Trophoblast cell (in vitro differentiated cells and primary cell): ENCODE measurements around the gene FRRS1L.

ENCODE experiments used
- DNase-seq, 2 donors: peaks; one replicate each; pipeline ENCODE4 v3.0.0-alpha.2; 2016
- H2AFZ ChIP-seq: 2 replicates; pipeline ENCODE4 v1.6.1; 2013; ENCODE audit warnings: low read length, moderate library complexity, mild to moderate bottlenecking; ENCODE audit not compliant: insufficient read depth, poor library complexity
- H2AK5ac ChIP-seq: 2 replicates; pipeline ENCODE4 v1.6.1; 2013; ENCODE audit warnings: mild to moderate bottlenecking, low read length
- H2BK120ac ChIP-seq: 2 replicates; pipeline ENCODE4 v1.6.1; 2013; ENCODE audit warnings: low read length, mild to moderate bottlenecking, moderate library complexity; ENCODE audit not compliant: insufficient read depth, poor library complexity
- H2BK12ac ChIP-seq: 2 replicates; pipeline ENCODE4 v1.6.1; 2013; ENCODE audit warnings: mild to moderate bottlenecking, low read length, moderate library complexity
- H2BK5ac ChIP-seq: 2 replicates; pipeline ENCODE4 v1.6.1; 2013; ENCODE audit warnings: low read length, low read depth, moderate library complexity, mild to moderate bottlenecking; ENCODE audit not compliant: poor library complexity
- H3K14ac ChIP-seq: 2 replicates; pipeline ENCODE4 v1.6.1; 2013; ENCODE audit warnings: mild to moderate bottlenecking, low read length
- H3K18ac ChIP-seq: 2 replicates; pipeline ENCODE4 v1.6.1; 2013; ENCODE audit warnings: mild to moderate bottlenecking, low read length
- H3K23ac ChIP-seq: 2 replicates; pipeline ENCODE4 v1.6.1; 2013; ENCODE audit warnings: low read length
- H3K27ac ChIP-seq: 2 replicates; pipeline ENCODE4 v1.5.1; 2013; ENCODE audit warnings: low read depth, mild to moderate bottlenecking, inconsistent platforms, low read length, moderate library complexity
- H3K27me3 ChIP-seq: 2 replicates; pipeline ENCODE4 v1.6.1; 2013; ENCODE audit warnings: inconsistent platforms, mild to moderate bottlenecking, low read length, moderate library complexity; ENCODE audit not compliant: insufficient read depth
- H3K36me3 ChIP-seq, 2 experiments: 1 replicate in 1 of 2; 2 replicates in 1 of 2; pipeline ENCODE4 v1.6.1; 2013; ENCODE audit warnings: low read length in 2 of 2, mild to moderate bottlenecking in 2 of 2, moderate library complexity in 1 of 2; ENCODE audit not compliant: insufficient read depth in 2 of 2, control insufficient read depth in 1 of 2
- H3K4ac ChIP-seq: 2 replicates; pipeline ENCODE4 v1.6.1; 2013; ENCODE audit warnings: low read depth, mild to moderate bottlenecking, low read length, moderate library complexity
- H3K4me1 ChIP-seq, 2 experiments: 1 replicate in 1 of 2; 2 replicates in 1 of 2; pipeline ENCODE4 v1.6.1; 2013; ENCODE audit warnings: low read length in 2 of 2, mild to moderate bottlenecking in 2 of 2, moderate library complexity in 1 of 2; ENCODE audit not compliant: insufficient read depth in 2 of 2, control insufficient read depth in 1 of 2
- H3K4me2 ChIP-seq: 2 replicates; pipeline ENCODE4 v1.6.1; 2013; ENCODE audit warnings: inconsistent platforms, mild to moderate bottlenecking, low read length, moderate library complexity
- H3K4me3 ChIP-seq: 2 replicates; pipeline ENCODE4 v1.5.1; 2013; ENCODE audit warnings: mild to moderate bottlenecking, low read depth, low read length, inconsistent platforms
- H3K79me1 ChIP-seq: one replicate; pipeline ENCODE4 v1.6.1; 2013; ENCODE audit warnings: low read length
- H3K79me2 ChIP-seq: 2 replicates; pipeline ENCODE4 v1.6.1; 2013; ENCODE audit warnings: low read length, mild to moderate bottlenecking; ENCODE audit not compliant: control insufficient read depth, insufficient read depth, poor library complexity
- H3K9ac ChIP-seq: 2 replicates; pipeline ENCODE4 v1.6.1; 2013; ENCODE audit warnings: mild to moderate bottlenecking, low read length
- H3K9me3 ChIP-seq: 2 replicates; pipeline ENCODE4 v1.6.1; 2013; ENCODE audit warnings: low read depth, mild to moderate bottlenecking, control low read depth, inconsistent platforms, low read length; ENCODE audit not compliant: insufficient read depth
- H4K12ac ChIP-seq: 2 replicates; pipeline ENCODE4 v1.6.1; 2013; ENCODE audit warnings: low read depth, mild to moderate bottlenecking, low read length, moderate library complexity
- H4K8ac ChIP-seq: 2 replicates; pipeline ENCODE4 v1.6.1; 2013; ENCODE audit warnings: low read depth, mild to moderate bottlenecking, low read length, moderate library complexity
- H4K91ac ChIP-seq: one replicate; pipeline ENCODE4 v1.6.1; 2013; ENCODE audit warnings: low read depth, mild to moderate bottlenecking, low read length, moderate library complexity
- WGBS: extraction: QIAGEN DNeasy Blood & Tissue Kit; methylation state at CpG from one replicate; pipeline ENCODE4 v1.1.7; 2013; ENCODE audit warnings: missing lambda C conversion rate; ENCODE audit not compliant: insufficient read length, insufficient coverage; ENCODE audit errors: extremely low coverage; 5-methylcytosine and 5-hydroxymethylcytosine counted together

The FRRS1L gene

DNA sequence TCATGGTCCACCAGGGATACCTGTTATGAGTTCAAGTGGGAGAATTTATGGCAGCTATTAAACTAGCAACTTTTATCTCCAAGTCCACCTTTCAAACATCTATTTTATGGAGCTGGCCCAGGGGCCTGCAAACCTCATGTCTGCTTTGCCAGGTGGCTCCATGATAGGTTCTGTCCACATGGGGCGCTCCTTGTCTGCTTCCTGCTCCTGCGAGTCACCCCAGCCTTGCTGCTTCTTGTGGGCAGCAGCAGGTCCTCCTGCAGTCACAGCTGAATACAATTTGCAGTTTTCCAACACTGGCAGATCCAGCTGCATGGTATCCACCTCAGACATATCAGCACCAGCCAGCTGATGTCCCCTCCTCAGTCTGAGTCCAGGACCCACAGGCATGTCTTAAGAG lies 39.6 kb upstream of the FRRS1L start:
- no peak for DNase-seq
- Histone ChIP-seq H3K36me3 (no peaks in the 10 kb centered on the region), H3K27ac (no peak overlapping the region), H2BK12ac (no peak overlapping the region), H3K4me1 (no peaks in the 10 kb centered on the region), H3K4ac (no peak overlapping the region), H3K79me2 (no peaks in the 10 kb centered on the region), H2BK5ac (no peak overlapping the region), H2AFZ (no peak overlapping the region), H3K79me1 (no peaks in the 10 kb centered on the region), H3K4me2 (no peak overlapping the region), H2AK5ac (no peak overlapping the region), H2BK120ac (no peak overlapping the region), H3K27me3 (no peaks in the 10 kb centered on the region), H3K14ac (no peak overlapping the region), H3K18ac (no peak overlapping the region), H4K91ac (no peak overlapping the region), H3K9me3 (no peaks in the 10 kb centered on the region), H4K12ac (no peak overlapping the region), H3K9ac (no peak overlapping the region), H3K4me3 (no peak overlapping the region), H4K8ac (no peak overlapping the region), H3K23ac (no peak overlapping the region)
- no CpG with 5 or more reads among the region's 2 CpGs for WGBS

GRCh38 chr9:109205526-109205925 lies 38.5 kb upstream of the FRRS1L start:
- H3K4me3 ChIP-seq: no peak overlapping the region
- H2BK12ac ChIP-seq: no peak overlapping the region
- no peaks in the 10 kb centered on the region for H3K27me3 ChIP-seq
- no peak overlapping the region for H3K18ac ChIP-seq
- no peaks in the 10 kb centered on the region for H3K9me3 ChIP-seq
- H3K36me3 ChIP-seq: no peaks in the 10 kb centered on the region
- H3K14ac ChIP-seq: no peak overlapping the region
- no CpG with 5 or more reads among the region's 1 CpG for WGBS
- H3K23ac ChIP-seq: no peak overlapping the region
- no peak overlapping the region for H3K4ac ChIP-seq
- no peak overlapping the region for H4K91ac ChIP-seq
- H3K79me1 ChIP-seq: no peaks in the 10 kb centered on the region
- no peak overlapping the region for H4K8ac ChIP-seq
- H3K79me2 ChIP-seq: no peaks in the 10 kb centered on the region
- H2BK5ac ChIP-seq: no peak overlapping the region
- DNase-seq: peak in 1 of 2 donors; percentile 25
- no peak overlapping the region for H2AFZ ChIP-seq
- H4K12ac ChIP-seq: no peak overlapping the region
- no peak overlapping the region for H3K27ac ChIP-seq
- H3K9ac ChIP-seq: no peak overlapping the region
- no peaks in the 10 kb centered on the region for H3K4me1 ChIP-seq
- no peak overlapping the region for H2AK5ac ChIP-seq
- H2BK120ac ChIP-seq: no peak overlapping the region
- H3K4me2 ChIP-seq: no peak overlapping the region

GRCh38 chr9:109203761-109204360 lies 36.8 kb upstream of the FRRS1L start:
- Histone ChIP-seq H2AK5ac (no peak overlapping the region), H2BK5ac (no peak overlapping the region), H3K9me3 (no peaks in the 10 kb centered on the region), H3K18ac (no peak overlapping the region), H3K9ac (no peak overlapping the region), H3K4ac (no peak overlapping the region), H4K8ac (no peak overlapping the region), H3K4me1 (no peaks in the 10 kb centered on the region), H4K91ac (no peak overlapping the region), H3K79me1 (no peaks in the 10 kb centered on the region), H3K27ac (no peak overlapping the region), H2AFZ (no peak overlapping the region), H2BK120ac (peak overlapping the region; percentile 39), H3K4me2 (no peak overlapping the region), H3K36me3 (no peaks in the 10 kb centered on the region), H3K23ac (no peak overlapping the region), H3K14ac (no peak overlapping the region), H4K12ac (no peak overlapping the region), H3K27me3 (no peaks in the 10 kb centered on the region), H3K4me3 (no peak overlapping the region), H2BK12ac (no peak overlapping the region), H3K79me2 (no peaks in the 10 kb centered on the region)
- no peak for DNase-seq
- WGBS: no CpG with 5 or more reads among the region's 4 CpGs

- Histone ChIP-seq H4K91ac (no peak overlapping the region), H3K14ac (no peak overlapping the region), H3K4me3 (no peak overlapping the region), H3K36me3 (no peaks in the 10 kb centered on the region), H4K12ac (no peak overlapping the region), H3K23ac (no peak overlapping the region), H3K79me2 (no peaks in the 10 kb centered on the region), H3K18ac (no peak overlapping the region), H2BK120ac (no peak overlapping the region), H3K27me3 (no peaks in the 10 kb centered on the region), H2AK5ac (no peak overlapping the region), H3K79me1 (no peaks in the 10 kb centered on the region), H3K4me2 (no peak overlapping the region), H3K9me3 (no peaks in the 10 kb centered on the region), H2BK12ac (no peak overlapping the region), H3K4me1 (no peaks in the 10 kb centered on the region), H3K9ac (no peak overlapping the region), H2BK5ac (no peak overlapping the region), H3K4ac (no peak overlapping the region), H3K27ac (no peak overlapping the region), H4K8ac (no peak overlapping the region), H2AFZ (no peak overlapping the region)
- no peak for DNase-seq
- no CpG with 5 or more reads among the region's 5 CpGs for WGBS
Measured at GRCh38 chr9:109199676-109200075, 32.6 kb upstream of the FRRS1L start.
